ENCODE data around the gene SSRP1. TPM values are rescaled to one million over a fixed set of nuclear protein-coding genes. Genes with fewer than 3 reads are reported as not detected.
"Not testable (repeated sequence)": the region's sequence is repeated elsewhere in the genome, so short reads cannot be mapped to it uniquely, and the experiment has no call there.

Gene SSRP1
- total RNA-seq, 2 experiments from 2014 or later: 127 to 130 TPM

GRCh38 chr11:57303990-57304579 is 31.6 kb downstream of the SSRP1 start:
- Mint-ChIP-seq H3K27me3 (no peaks in the 10 kb centered on the region), H3K4me3 (no peak overlapping the region), H3K36me3 (peaks cover 20% of the 10 kb centered on the region), H3K27ac (no peak overlapping the region), H3K4me1 (peaks cover 6% of the 10 kb centered on the region), H3K9me3 (peaks cover 1% of the 10 kb centered on the region)
- DNase-seq (no peak), ATAC-seq (ENCODE audit: low read depth) (no peak)
- POLR2A ChIA-PET: no interaction called here

- Mint-ChIP-seq H3K9me3 (peaks cover 2% of the 10 kb centered on the region), H3K4me3 (no peak overlapping the region), H3K4me1 (peaks cover 6% of the 10 kb centered on the region), H3K27ac (no peak overlapping the region), H3K27me3 (no peaks in the 10 kb centered on the region), H3K36me3 (peaks cover 23% of the 10 kb centered on the region)
- POLR2A ChIA-PET: no interaction called here
- no peak for ATAC-seq (ENCODE audit: low read depth)
- DNase-seq: no peak
These were observed 32.3 kb downstream of the SSRP1 start for GRCh38 chr11:57303280-57303989.

- no peak overlapping the region for H3K4me3 Mint-ChIP-seq
- H3K9me3 Mint-ChIP-seq: peaks cover 4% of the 10 kb centered on the region
- DNase-seq (no peak), ATAC-seq (ENCODE audit: low read depth) (no peak)
- H3K27ac Mint-ChIP-seq: no peak overlapping the region
- H3K27me3 Mint-ChIP-seq: no peaks in the 10 kb centered on the region
- POLR2A ChIA-PET: no interaction called here
- peaks cover 6% of the 10 kb centered on the region for H3K4me1 Mint-ChIP-seq
- H3K36me3 Mint-ChIP-seq: peaks cover 26% of the 10 kb centered on the region
These were observed 33.2 kb downstream of the SSRP1 start for GRCh38 chr11:57302489-57302888.

- POLR2A ChIA-PET: no interaction called here
- no peak overlapping the region for H3K27ac Mint-ChIP-seq
- no peak for DNase-seq
- ATAC-seq (ENCODE audit: low read depth): no peak
- no peaks in the 10 kb centered on the region for H3K27me3 Mint-ChIP-seq
- peaks cover 4% of the 10 kb centered on the region for H3K9me3 Mint-ChIP-seq
- H3K36me3 Mint-ChIP-seq: peaks cover 26% of the 10 kb centered on the region
- no peak overlapping the region for H3K4me3 Mint-ChIP-seq
- peaks cover 6% of the 10 kb centered on the region for H3K4me1 Mint-ChIP-seq
These were observed 33.8 kb downstream of the SSRP1 start for GRCh38 chr11:57301711-57302423.

GRCh38 chr11:57300785-57301184 is 34.9 kb downstream of the SSRP1 start:
- Mint-ChIP-seq H3K27me3 (no peaks in the 10 kb centered on the region), H3K9me3 (peaks cover 4% of the 10 kb centered on the region), H3K4me1 (peaks cover 4% of the 10 kb centered on the region), H3K36me3 (peaks cover 26% of the 10 kb centered on the region), H3K27ac (no peak overlapping the region), H3K4me3 (no peak overlapping the region)
- no peak for DNase-seq
- POLR2A ChIA-PET: no interaction called here
- no peak for ATAC-seq (ENCODE audit: low read depth)

- peaks cover 4% of the 10 kb centered on the region for H3K9me3 Mint-ChIP-seq
- DNase-seq: no peak
- peaks cover 26% of the 10 kb centered on the region for H3K36me3 Mint-ChIP-seq
- no peak overlapping the region for H3K4me3 Mint-ChIP-seq
- POLR2A ChIA-PET: no interaction called here
- H3K27me3 Mint-ChIP-seq: peaks cover 1% of the 10 kb centered on the region
- no peak for ATAC-seq (ENCODE audit: low read depth)
- H3K27ac Mint-ChIP-seq: no peak overlapping the region
- peaks cover 4% of the 10 kb centered on the region for H3K4me1 Mint-ChIP-seq
These were observed 36.4 kb downstream of the SSRP1 start for GRCh38 chr11:57299150-57299737.

- ATAC-seq (ENCODE audit: low read depth) (no peak), DNase-seq (no peak)
- POLR2A ChIA-PET: no interaction called here
- H3K27ac Mint-ChIP-seq: no peak overlapping the region
- peaks cover 26% of the 10 kb centered on the region for H3K36me3 Mint-ChIP-seq
- H3K4me3 Mint-ChIP-seq: no peak overlapping the region
- peaks cover 1% of the 10 kb centered on the region for H3K27me3 Mint-ChIP-seq
- H3K4me1 Mint-ChIP-seq: no peaks in the 10 kb centered on the region
- peaks cover 4% of the 10 kb centered on the region for H3K9me3 Mint-ChIP-seq
These were observed 38.5 kb downstream of the SSRP1 start for GRCh38 chr11:57297221-57297620.

GRCh38 chr11:57296205-57296604 is 39.5 kb downstream of the SSRP1 start:
- H3K27me3 Mint-ChIP-seq: not testable (repeated sequence)

GRCh38 chr11:57294225-57295131 is 41.2 kb downstream of the SSRP1 start:
- ATAC-seq (ENCODE audit: low read depth) (no peak), DNase-seq (no peak)
- Mint-ChIP-seq H3K4me1 (no peaks in the 10 kb centered on the region), H3K36me3 (peaks cover 9% of the 10 kb centered on the region), H3K9me3 (peaks cover 4% of the 10 kb centered on the region), H3K4me3 (no peak overlapping the region), H3K27me3 (peaks cover 13% of the 10 kb centered on the region), H3K27ac (no peak overlapping the region)
- POLR2A ChIA-PET: no interaction called here

More at GRCh38 chr11:57296205-57296604, 39.5 kb downstream of the SSRP1 start:
- peaks cover 23% of the 10 kb centered on the region for H3K36me3 Mint-ChIP-seq
- H3K4me3 Mint-ChIP-seq; H3K9me3 Mint-ChIP-seq; H3K4me1 Mint-ChIP-seq; DNase-seq; H3K27ac Mint-ChIP-seq; POLR2A ChIA-PET; ATAC-seq (ENCODE audit: low read depth): not testable (repeated sequence)

GRCh38 chr11:57290288-57290687 is 45.4 kb downstream of the SSRP1 start:
- Mint-ChIP-seq H3K4me3 (no peak overlapping the region), H3K9me3 (no peaks in the 10 kb centered on the region), H3K4me1 (no peaks in the 10 kb centered on the region), H3K27me3 (peaks cover 15% of the 10 kb centered on the region), H3K27ac (no peak overlapping the region), H3K36me3 (no peaks in the 10 kb centered on the region)
- ATAC-seq (ENCODE audit: low read depth) (no peak), DNase-seq (no peak)
- POLR2A ChIA-PET: no interaction called here

GRCh38 chr11:57288771-57289579 is 46.7 kb downstream of the SSRP1 start:
- POLR2A ChIA-PET: no interaction called here
- no peak overlapping the region for H3K27ac Mint-ChIP-seq
- H3K4me1 Mint-ChIP-seq: no peaks in the 10 kb centered on the region
- DNase-seq: no peak
- H3K4me3 Mint-ChIP-seq: no peak overlapping the region
- H3K36me3 Mint-ChIP-seq: no peaks in the 10 kb centered on the region
- no peak for ATAC-seq (ENCODE audit: low read depth)
- H3K9me3 Mint-ChIP-seq: no peaks in the 10 kb centered on the region
- peaks cover 14% of the 10 kb centered on the region for H3K27me3 Mint-ChIP-seq

GRCh38 chr11:57287884-57288283 is 47.8 kb downstream of the SSRP1 start:
- DNase-seq: no peak
- ATAC-seq (ENCODE audit: low read depth): no peak
- Mint-ChIP-seq H3K4me3 (no peak overlapping the region), H3K9me3 (no peaks in the 10 kb centered on the region), H3K4me1 (peaks cover 2% of the 10 kb centered on the region), H3K36me3 (no peaks in the 10 kb centered on the region), H3K27me3 (peaks cover 14% of the 10 kb centered on the region), H3K27ac (no peak overlapping the region)
- POLR2A ChIA-PET: no interaction called here

Measured in activated naive CD8-positive, alpha-beta T cell treated with anti-CD3 and anti-CD28 coated beads, Interleukin-2, amount 10 ng/mL, durations not matched to agents 7 days and 5 days (primary cell).